DMS114 treated with DMSO at 0.1 percent for 48 hours (cell line): Measurements from ENCODE around the gene JMJD1C.

Experiments used
- DNase-seq: peaks from one replicate; lab custom pipeline; 2025; ENCODE audit not compliant: unreplicated experiment; lab: John Stamatoyannopoulos, UW

JMJD1C gene

GRCh38 chr10:63228237-63228636, 237.5 kb downstream of the JMJD1C start:
- no peak for DNase-seq

- no peak for DNase-seq
Observed at GRCh38 chr10:63227207-63227895, 238.4 kb downstream of the JMJD1C start.

GRCh38 chr10:63224241-63224640, 241.5 kb downstream of the JMJD1C start:
- DNase-seq, result no peak

GRCh38 chr10:63221950-63222349, 243.8 kb downstream of the JMJD1C start:
- no peak for DNase-seq

- no peak for DNase-seq
Observed at GRCh38 chr10:63219749-63220148, 246.0 kb downstream of the JMJD1C start.

- peak; percentile 71 for DNase-seq
Observed at GRCh38 chr10:63217120-63217605, 248.6 kb downstream of the JMJD1C start.

- no peak for DNase-seq
Observed at GRCh38 chr10:63214571-63214970, 251.2 kb downstream of the JMJD1C start.

GRCh38 chr10:63213489-63213888, 252.3 kb downstream of the JMJD1C start:
- no peak for DNase-seq

GRCh38 chr10:63210611-63211196, 255.1 kb downstream of the JMJD1C start:
- no peak for DNase-seq

GRCh38 chr10:63209705-63210104, 256.1 kb downstream of the JMJD1C start:
- no peak for DNase-seq

GRCh38 chr10:63208986-63209385, 256.8 kb downstream of the JMJD1C start:
- DNase-seq, result no peak

- DNase-seq, result no peak
Observed at GRCh38 chr10:63206997-63207811, 258.6 kb downstream of the JMJD1C start.

- no peak for DNase-seq
Observed at GRCh38 chr10:63206576-63206975, 259.2 kb downstream of the JMJD1C start.

GRCh38 chr10:63205421-63205820, 260.4 kb downstream of the JMJD1C start:
- no peak for DNase-seq

- DNase-seq, result no peak
Observed at GRCh38 chr10:63204667-63205391, 260.9 kb downstream of the JMJD1C start.

- DNase-seq, result no peak
Observed at GRCh38 chr10:63201118-63201517, 264.7 kb downstream of the JMJD1C start.

GRCh38 chr10:63200431-63200830, 265.3 kb downstream of the JMJD1C start:
- no peak for DNase-seq

GRCh38 chr10:63199716-63200115, 266.1 kb downstream of the JMJD1C start:
- no peak for DNase-seq

GRCh38 chr10:63197344-63198092, 268.3 kb downstream of the JMJD1C start:
- DNase-seq, result no peak

GRCh38 chr10:63192826-63193225, 273.0 kb downstream of the JMJD1C start:
- no peak for DNase-seq

GRCh38 chr10:63175534-63175933, 290.2 kb downstream of the JMJD1C start:
- no peak for DNase-seq
